Ramos (cell line): ENCODE data around the gene DRG1.
"Not testable (repeated sequence)": the region's sequence is repeated elsewhere in the genome, so short reads cannot be mapped to it uniquely, and the experiment has no call there.

Source experiments
- in situ Hi-C: fragments of 300-500 bp; cut with MboI; formaldehyde crosslinking; loops from one replicate; pipeline ENCODE4 v1.14.3; 2022; ENCODE audit warnings: low sequenced_read_pairs; ENCODE audit not compliant: unreplicated experiment

The DRG1 gene

GRCh38 chr22:31441652-31442051 lies 42.2 kb downstream of the DRG1 start:
- in situ Hi-C loops = no loop called here

- in situ Hi-C loops = no loop called here
These were observed 43.5 kb downstream of the DRG1 start for GRCh38 chr22:31442768-31443489.

- in situ Hi-C loops = no loop called here
These were observed 44.1 kb downstream of the DRG1 start for GRCh38 chr22:31443516-31443915.

GRCh38 chr22:31445642-31446041 lies 46.2 kb downstream of the DRG1 start:
- in situ Hi-C loops = no loop called here

GRCh38 chr22:31446208-31446607 lies 46.8 kb downstream of the DRG1 start:
- in situ Hi-C loops = no loop called here

GRCh38 chr22:31446767-31447166 lies 47.4 kb downstream of the DRG1 start:
- in situ Hi-C loops = no loop called here

GRCh38 chr22:31447337-31447736 lies 47.9 kb downstream of the DRG1 start:
- in situ Hi-C loops = no loop called here

- in situ Hi-C loops = no loop called here
These were observed 49.0 kb downstream of the DRG1 start for GRCh38 chr22:31448382-31448781.

GRCh38 chr22:31449506-31449905 lies 50.1 kb downstream of the DRG1 start:
- in situ Hi-C loops = no loop called here

GRCh38 chr22:31451709-31452571 lies 52.5 kb downstream of the DRG1 start:
- in situ Hi-C loops = no loop called here

- in situ Hi-C loops = no loop called here
These were observed 62.3 kb downstream of the DRG1 start for GRCh38 chr22:31461699-31462098.

GRCh38 chr22:31465307-31465706 lies 65.9 kb downstream of the DRG1 start:
- in situ Hi-C loops = no loop called here

- in situ Hi-C loops = no loop called here
These were observed 75.3 kb downstream of the DRG1 start for GRCh38 chr22:31474743-31475142.

GRCh38 chr22:31475800-31476199 lies 76.4 kb downstream of the DRG1 start:
- in situ Hi-C loops = no loop called here

- in situ Hi-C loops = no loop called here
These were observed 77.9 kb downstream of the DRG1 start for GRCh38 chr22:31477329-31477728.

GRCh38 chr22:31481129-31481528 lies 81.7 kb downstream of the DRG1 start:
- in situ Hi-C loops = no loop called here

GRCh38 chr22:31482470-31482869 lies 83.1 kb downstream of the DRG1 start:
- in situ Hi-C loops = not testable (repeated sequence)
